Adrenal gland (tissue), 5 donors: ENCODE measurements around the gene TAAR8.

ENCODE experiments used
- POLR2A ChIP-seq, 2 donors: fragments of 450-650 bp; IDR thresholded peaks; one replicate each; pipeline ENCODE4 v1.6.1; 2017; ENCODE audit warnings: antibody characterized with exemption in 2 of 2, mild to moderate bottlenecking in 2 of 2, moderate library complexity in 1 of 2
- TF ChIP-seq, protein P1 (sequence below), 6 experiments: fragments of 450-650 bp in 4 of 6; fragments of 200-600 bp in 2 of 6; sonication (generic) in 1 of 6; IDR thresholded peaks; 1 replicate in 5 of 6; 2 replicates in 1 of 6; pipeline versions ENCODE4 v1.5.1 to v1.8.0; 2016 to 2021; ENCODE audit warnings: antibody characterized with exemption in 6 of 6, mild to moderate bottlenecking in 2 of 6, moderate library complexity in 1 of 6
- donor health status: DM: no; HTN: no; CAD: no.

GRCh38 chr6:132537145-132537544 lies 15.3 kb upstream of the TAAR8 start:
- TF ChIP-seq, protein P1, sequence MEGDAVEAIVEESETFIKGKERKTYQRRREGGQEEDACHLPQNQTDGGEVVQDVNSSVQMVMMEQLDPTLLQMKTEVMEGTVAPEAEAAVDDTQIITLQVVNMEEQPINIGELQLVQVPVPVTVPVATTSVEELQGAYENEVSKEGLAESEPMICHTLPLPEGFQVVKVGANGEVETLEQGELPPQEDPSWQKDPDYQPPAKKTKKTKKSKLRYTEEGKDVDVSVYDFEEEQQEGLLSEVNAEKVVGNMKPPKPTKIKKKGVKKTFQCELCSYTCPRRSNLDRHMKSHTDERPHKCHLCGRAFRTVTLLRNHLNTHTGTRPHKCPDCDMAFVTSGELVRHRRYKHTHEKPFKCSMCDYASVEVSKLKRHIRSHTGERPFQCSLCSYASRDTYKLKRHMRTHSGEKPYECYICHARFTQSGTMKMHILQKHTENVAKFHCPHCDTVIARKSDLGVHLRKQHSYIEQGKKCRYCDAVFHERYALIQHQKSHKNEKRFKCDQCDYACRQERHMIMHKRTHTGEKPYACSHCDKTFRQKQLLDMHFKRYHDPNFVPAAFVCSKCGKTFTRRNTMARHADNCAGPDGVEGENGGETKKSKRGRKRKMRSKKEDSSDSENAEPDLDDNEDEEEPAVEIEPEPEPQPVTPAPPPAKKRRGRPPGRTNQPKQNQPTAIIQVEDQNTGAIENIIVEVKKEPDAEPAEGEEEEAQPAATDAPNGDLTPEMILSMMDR (IDR thresholded peaks at IDR 0.05) = no peak
- TF ChIP-seq POLR2A (IDR thresholded peaks at IDR 0.05) = no peak
